ENCODE measurements around the gene PHKG1. TPM values are rescaled to one million over a fixed set of nuclear protein-coding genes. Genes with fewer than 3 reads are reported as not detected.

PHKG1 gene
- total RNA-seq, 2 donors from 2014 or later = 0.46 TPM

GRCh38 chr7:56091591-56091990 lies 1.2 kb downstream of the PHKG1 start:
- no peaks in the 10 kb centered on the region for H3K4me1 ChIP-seq (ENCODE audit: control insufficient read depth, insufficient read depth, low read length)
- H3K36me3 ChIP-seq (ENCODE audit: control insufficient read depth, insufficient read depth, low read length) = no peaks in the 10 kb centered on the region
- WGBS, 2 experiments (ENCODE audit: insufficient coverage in 1 of 2, insufficient read length in 1 of 2) = 91 to 100% methylated on average over 2 to 3 of the region's 3 CpGs
- Mint-ChIP-seq H3K4me3 (no peak overlapping the region), H3K27ac (no peak overlapping the region), H3K9me3 (peaks cover 13% of the 10 kb centered on the region), H3K36me3 (ENCODE audit: low read depth) (peaks cover 10% of the 10 kb centered on the region), H3K27me3 (ENCODE audit: insufficient read depth) (no peaks in the 10 kb centered on the region), H3K4me1 (no peaks in the 10 kb centered on the region)
- no peak for DNase-seq
- no peak overlapping the region for H3K9ac ChIP-seq (ENCODE audit: extremely low read depth, low read length, poor library complexity, severe bottlenecking)
- no peaks in the 10 kb centered on the region for H3K27me3 ChIP-seq (ENCODE audit: control insufficient read depth, insufficient read depth, low read length, poor library complexity, severe bottlenecking)
- no peak overlapping the region for H3K4me3 ChIP-seq (ENCODE audit: low read length)
- no peaks in the 10 kb centered on the region for H3K9me3 ChIP-seq (ENCODE audit: control insufficient read depth, low read length)
- no peak overlapping the region for H3K27ac ChIP-seq (ENCODE audit: low read depth, low read length)
- TF ChIP-seq, protein P1, sequence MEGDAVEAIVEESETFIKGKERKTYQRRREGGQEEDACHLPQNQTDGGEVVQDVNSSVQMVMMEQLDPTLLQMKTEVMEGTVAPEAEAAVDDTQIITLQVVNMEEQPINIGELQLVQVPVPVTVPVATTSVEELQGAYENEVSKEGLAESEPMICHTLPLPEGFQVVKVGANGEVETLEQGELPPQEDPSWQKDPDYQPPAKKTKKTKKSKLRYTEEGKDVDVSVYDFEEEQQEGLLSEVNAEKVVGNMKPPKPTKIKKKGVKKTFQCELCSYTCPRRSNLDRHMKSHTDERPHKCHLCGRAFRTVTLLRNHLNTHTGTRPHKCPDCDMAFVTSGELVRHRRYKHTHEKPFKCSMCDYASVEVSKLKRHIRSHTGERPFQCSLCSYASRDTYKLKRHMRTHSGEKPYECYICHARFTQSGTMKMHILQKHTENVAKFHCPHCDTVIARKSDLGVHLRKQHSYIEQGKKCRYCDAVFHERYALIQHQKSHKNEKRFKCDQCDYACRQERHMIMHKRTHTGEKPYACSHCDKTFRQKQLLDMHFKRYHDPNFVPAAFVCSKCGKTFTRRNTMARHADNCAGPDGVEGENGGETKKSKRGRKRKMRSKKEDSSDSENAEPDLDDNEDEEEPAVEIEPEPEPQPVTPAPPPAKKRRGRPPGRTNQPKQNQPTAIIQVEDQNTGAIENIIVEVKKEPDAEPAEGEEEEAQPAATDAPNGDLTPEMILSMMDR (conservative IDR thresholded peaks at IDR 0.05) = no peak

DNA sequence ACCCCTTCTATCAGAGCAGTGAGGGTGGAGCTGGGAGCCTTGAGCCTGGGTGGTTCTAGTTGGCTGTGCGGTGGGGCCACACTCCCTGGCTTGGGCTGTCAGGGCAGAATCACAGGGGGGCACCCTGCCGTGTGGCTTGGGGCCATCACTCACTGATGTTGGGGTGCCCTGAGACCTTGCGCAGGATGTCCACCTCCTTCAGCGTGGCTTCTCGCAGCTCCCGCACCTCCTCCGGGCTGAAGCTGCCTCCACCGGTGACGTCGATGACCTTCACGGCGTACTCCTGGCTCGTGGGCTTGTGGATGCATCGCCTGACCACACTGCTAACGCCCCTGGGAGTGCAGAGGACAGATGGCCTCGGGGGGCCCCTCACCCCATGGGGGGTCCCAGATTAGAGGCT lies 5.3 kb downstream of the PHKG1 start:
- no peak overlapping the region for H3K4me3 ChIP-seq (ENCODE audit: low read length)
- no peak for DNase-seq
- no peaks in the 10 kb centered on the region for H3K36me3 ChIP-seq (ENCODE audit: control insufficient read depth, insufficient read depth, low read length)
- Mint-ChIP-seq H3K27ac (no peak overlapping the region), H3K36me3 (ENCODE audit: low read depth) (peaks cover 16% of the 10 kb centered on the region), H3K4me3 (no peak overlapping the region), H3K9me3 (no peaks in the 10 kb centered on the region), H3K4me1 (no peaks in the 10 kb centered on the region), H3K27me3 (ENCODE audit: insufficient read depth) (no peaks in the 10 kb centered on the region)
- no peaks in the 10 kb centered on the region for H3K9me3 ChIP-seq (ENCODE audit: control insufficient read depth, low read length)
- TF ChIP-seq, protein P1 (conservative IDR thresholded peaks at IDR 0.05) = no peak
- 94% methylated on average over 11 to 16 of the region's 16 CpGs for WGBS, 2 experiments (ENCODE audit: insufficient coverage in 1 of 2, insufficient read length in 1 of 2)
- no peaks in the 10 kb centered on the region for H3K4me1 ChIP-seq (ENCODE audit: control insufficient read depth, insufficient read depth, low read length)
- H3K9ac ChIP-seq (ENCODE audit: extremely low read depth, low read length, poor library complexity, severe bottlenecking) = no peak overlapping the region
- no peak overlapping the region for H3K27ac ChIP-seq (ENCODE audit: low read depth, low read length)
- no peaks in the 10 kb centered on the region for H3K27me3 ChIP-seq (ENCODE audit: control insufficient read depth, insufficient read depth, low read length, poor library complexity, severe bottlenecking)

DNA sequence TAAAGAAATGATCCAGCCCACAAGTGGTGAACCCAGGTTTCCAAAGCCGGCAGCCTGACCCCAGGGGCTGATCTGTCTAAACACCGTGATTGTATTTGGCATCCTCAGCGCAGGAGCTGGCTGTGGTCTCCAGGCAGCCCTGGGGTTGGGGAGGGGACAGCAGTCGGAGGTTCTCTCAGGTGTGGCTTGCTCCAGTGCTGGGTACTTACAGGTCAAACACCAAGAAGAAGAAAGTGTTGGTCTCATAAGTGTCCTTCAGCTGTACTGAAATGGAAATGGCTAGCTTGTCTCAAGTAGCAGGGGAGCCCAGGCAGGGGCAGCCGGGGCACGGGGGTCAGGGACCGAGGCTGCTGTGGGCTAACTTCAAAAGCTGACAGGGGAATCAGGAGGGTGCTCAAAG lies 6.0 kb downstream of the PHKG1 start:
- Histone ChIP-seq H3K4me3 (ENCODE audit: low read length) (no peak overlapping the region), H3K9me3 (ENCODE audit: control insufficient read depth, low read length) (no peaks in the 10 kb centered on the region), H3K27me3 (ENCODE audit: control insufficient read depth, insufficient read depth, low read length, poor library complexity, severe bottlenecking) (no peaks in the 10 kb centered on the region), H3K27ac (ENCODE audit: low read depth, low read length) (no peak overlapping the region), H3K36me3 (ENCODE audit: control insufficient read depth, insufficient read depth, low read length) (no peaks in the 10 kb centered on the region), H3K4me1 (ENCODE audit: control insufficient read depth, insufficient read depth, low read length) (no peaks in the 10 kb centered on the region), H3K9ac (ENCODE audit: extremely low read depth, low read length, poor library complexity, severe bottlenecking) (no peak overlapping the region)
- H3K4me3 Mint-ChIP-seq = no peak overlapping the region
- DNase-seq = no peak
- no peak overlapping the region for H3K27ac Mint-ChIP-seq
- H3K36me3 Mint-ChIP-seq (ENCODE audit: low read depth) = peaks cover 20% of the 10 kb centered on the region
- no peaks in the 10 kb centered on the region for H3K27me3 Mint-ChIP-seq (ENCODE audit: insufficient read depth)
- WGBS, 2 experiments (ENCODE audit: insufficient coverage in 1 of 2, insufficient read length in 1 of 2) = 91 to 93% methylated on average over 6 to 7 of the region's 7 CpGs
- TF ChIP-seq, protein P1 (conservative IDR thresholded peaks at IDR 0.05) = no peak
- H3K9me3 Mint-ChIP-seq = no peaks in the 10 kb centered on the region
- H3K4me1 Mint-ChIP-seq = no peaks in the 10 kb centered on the region
